BE2C (cell line): ENCODE data around the gene NTRK3.

Source experiments
- DNase-seq: peaks from one replicate; pipeline ENCODE4 v3.0.0-alpha.2; 2020
- H3K27me3 ChIP-seq: fragments of 250-450 bp; sonication (Bioruptor Pico); 2 replicates; pipeline ENCODE4 v1.5.1; 2020; ENCODE audit warnings: mild to moderate bottlenecking
- H3K36me3 ChIP-seq: fragments of 250-450 bp; sonication (Bioruptor Pico); 2 replicates; pipeline ENCODE4 v1.5.1; 2020; ENCODE audit warnings: mild to moderate bottlenecking
- H3K4me1 ChIP-seq: fragments of 250-450 bp; sonication (Bioruptor Pico); 2 replicates; pipeline ENCODE4 v1.5.1; 2020
- H3K4me3 ChIP-seq: 2 replicates; pipeline ENCODE4 v1.5.1; 2011; ENCODE audit warnings: low read depth, low read length
- H3K9me3 ChIP-seq: fragments of 250-450 bp; sonication (Bioruptor Pico); 2 replicates; pipeline ENCODE4 v1.5.1; 2020
- CTCF ChIP-seq: IDR thresholded peaks from 2 replicates; pipeline ENCODE4 v1.5.1; 2012; ENCODE audit warnings: mild to moderate bottlenecking, low read depth, low read length

NTRK3 gene

GRCh38 chr15:88125576-88125975 lies 131.0 kb downstream of the NTRK3 start:
- no peak for TF ChIP-seq CTCF
- DNase-seq: no peak
- Histone ChIP-seq H3K9me3 (no peaks in the 10 kb centered on the region), H3K4me3 (no peak overlapping the region), H3K4me1 (peaks cover 30% of the 10 kb centered on the region), H3K27me3 (no peaks in the 10 kb centered on the region), H3K36me3 (no peaks in the 10 kb centered on the region)

GRCh38 chr15:88124199-88124598 lies 132.3 kb downstream of the NTRK3 start:
- H3K4me3 ChIP-seq: no peak overlapping the region
- no peak for TF ChIP-seq CTCF
- H3K4me1 ChIP-seq: peaks cover 33% of the 10 kb centered on the region
- H3K9me3 ChIP-seq: no peaks in the 10 kb centered on the region
- no peaks in the 10 kb centered on the region for H3K27me3 ChIP-seq
- no peaks in the 10 kb centered on the region for H3K36me3 ChIP-seq
- no peak for DNase-seq

- H3K4me1 ChIP-seq: peaks cover 14% of the 10 kb centered on the region
- no peaks in the 10 kb centered on the region for H3K36me3 ChIP-seq
- DNase-seq: no peak
- H3K4me3 ChIP-seq: no peak overlapping the region
- no peak for TF ChIP-seq CTCF
- no peaks in the 10 kb centered on the region for H3K27me3 ChIP-seq
- H3K9me3 ChIP-seq: no peaks in the 10 kb centered on the region
Observed at GRCh38 chr15:88121968-88122530, 134.5 kb downstream of the NTRK3 start.

- Histone ChIP-seq H3K36me3 (no peaks in the 10 kb centered on the region), H3K27me3 (no peaks in the 10 kb centered on the region), H3K4me3 (no peak overlapping the region), H3K9me3 (no peaks in the 10 kb centered on the region), H3K4me1 (peaks cover 3% of the 10 kb centered on the region; the same call in 1 of the 2 replicates)
- no peak for DNase-seq
- no peak for TF ChIP-seq CTCF
Observed at GRCh38 chr15:88120026-88120425, 136.5 kb downstream of the NTRK3 start.

- DNase-seq: no peak
- no peaks in the 10 kb centered on the region for H3K27me3 ChIP-seq
- no peak overlapping the region for H3K4me3 ChIP-seq
- H3K4me1 ChIP-seq: peaks cover 3% of the 10 kb centered on the region; the same call in 1 of the 2 replicates
- H3K36me3 ChIP-seq: no peaks in the 10 kb centered on the region
- H3K9me3 ChIP-seq: no peaks in the 10 kb centered on the region
- TF ChIP-seq CTCF: no peak
Observed at GRCh38 chr15:88118741-88119140, 137.8 kb downstream of the NTRK3 start.

- no peaks in the 10 kb centered on the region for H3K36me3 ChIP-seq
- no peaks in the 10 kb centered on the region for H3K9me3 ChIP-seq
- peaks cover 3% of the 10 kb centered on the region; the same call in 1 of the 2 replicates for H3K4me1 ChIP-seq
- H3K27me3 ChIP-seq: no peaks in the 10 kb centered on the region
- no peak for TF ChIP-seq CTCF
- no peak overlapping the region for H3K4me3 ChIP-seq
- DNase-seq: no peak
Observed at GRCh38 chr15:88118035-88118434, 138.5 kb downstream of the NTRK3 start.
